Stomach (tissue), 9 donors: ENCODE data around the gene CFI. TPM values are rescaled to one million over a fixed set of nuclear protein-coding genes. Genes with fewer than 3 reads are reported as not detected.
A peak's percentile ranks its signal among the peaks of the same experiment; 100 is the strongest.

Source experiments
- DNase-seq, 2 donors: peaks; one replicate each; pipeline versions ENCODE4 v3.0.0 to v3.0.0-alpha.2; 2013 to 2019
- H3K27ac ChIP-seq, 5 donors: fragments of 200-600 bp in 4 of 5; sonication (generic) in 4 of 5; one replicate each; pipeline ENCODE4 v1.5.1; 2013 to 2019; ENCODE audit warnings: mild to moderate bottlenecking in 1 of 5, moderate library complexity in 1 of 5
- H3K27me3 ChIP-seq, 3 donors: fragments of 200-600 bp; sonication (generic); one replicate each; pipeline ENCODE4 v1.5.1; 2017 to 2019; ENCODE audit warnings: mixed run types in 1 of 3
- H3K36me3 ChIP-seq, 4 donors: fragments of 200-600 bp; sonication (generic); 1 replicate in 3 of 4; 2 replicates in 1 of 4; pipeline ENCODE4 v1.5.1; 2016 to 2019
- H3K4me1 ChIP-seq, 4 donors: fragments of 200-600 bp; sonication (generic); one replicate each; pipeline ENCODE4 v1.5.1; 2016 to 2019
- H3K4me3 ChIP-seq, 4 donors: fragments of 200-600 bp; sonication (generic) in 3 of 4; one replicate each; pipeline ENCODE4 v1.5.1; 2016 to 2019; ENCODE audit warnings: mild to moderate bottlenecking in 1 of 4
- H3K9me3 ChIP-seq, 4 donors: fragments of 200-600 bp; sonication (generic); one replicate each; pipeline ENCODE4 v1.5.1; 2016 to 2019
- EP300 ChIP-seq: sonication (generic); formaldehyde crosslinking; IDR thresholded peaks from one replicate; pipeline ENCODE4 v1.6.1; 2017; ENCODE audit warnings: antibody characterized with exemption
- POLR2A ChIP-seq, 4 donors: fragments of 450-650 bp; IDR thresholded peaks; one replicate each; pipeline ENCODE4 v1.6.1; 2016; ENCODE audit warnings: antibody characterized with exemption in 4 of 4, control low read depth in 2 of 4, mild to moderate bottlenecking in 1 of 4, moderate library complexity in 1 of 4
- POLR2AphosphoS5 ChIP-seq, 3 donors: sonication (generic); formaldehyde crosslinking; IDR thresholded peaks; one replicate each; pipeline ENCODE4 v1.6.1; 2016; ENCODE audit warnings: antibody characterized with exemption in 3 of 3
- WGBS, 5 donors: extraction: QIAGEN DNeasy Blood & Tissue Kit in 3 of 5; methylation state at CpG; one replicate each; pipeline versions ENCODE4 v1.1.5 to v1.1.7; 2013 to 2018; 5-methylcytosine and 5-hydroxymethylcytosine counted together
- intact Hi-C: fragments of 100-400 bp; cut with DNase I; formaldehyde crosslinking; loops from one replicate; pipeline ENCODE4 v1.15.1; 2023; ENCODE audit warnings: low total_unique reads
- polyA plus RNA-seq, 3 donors: library from polyadenylated mRNA; stranded (reverse); fragments of 200-250 nt; gene quantifications; one replicate each; pipeline ENCODE4 v1.2.3, GENCODE V29; 2013
- total RNA-seq, 5 donors: library from RNA; depleted of rRNA; stranded (reverse); fragments of >200 nt; gene quantifications; one replicate each; pipeline versions ENCODE4 v1.1.0 to v1.2.3, GENCODE V29; 2014 to 2016
- TF ChIP-seq, protein P1 (sequence below), 7 experiments: fragments of 450-650 bp in 4 of 7; fragments of 200-600 bp in 3 of 7; sonication (generic) in 3 of 7; IDR thresholded peaks; one replicate each; pipeline ENCODE4 v1.5.1; 2016 to 2019; ENCODE audit warnings: antibody characterized with exemption in 7 of 7, control low read depth in 2 of 7, mild to moderate bottlenecking in 1 of 7
- donor health status: healthy with polysubstance abuse.
- donor health status: Bipolar disorder and iron deficiency.
- donor health status: healthy.

CFI gene
- total and polyA plus RNA-seq, 8 donors, result 0.45 to 20.4 (median 7.7) TPM

- no peak for DNase-seq
- WGBS, 5 donors, result 80 to 97% (median 86%) methylated on average over 1 of the region's 1 CpG
- intact Hi-C loops, result no loop called here
Observed at GRCh38 chr4:109718759-109719158, 83.0 kb downstream of the CFI start.

DNA sequence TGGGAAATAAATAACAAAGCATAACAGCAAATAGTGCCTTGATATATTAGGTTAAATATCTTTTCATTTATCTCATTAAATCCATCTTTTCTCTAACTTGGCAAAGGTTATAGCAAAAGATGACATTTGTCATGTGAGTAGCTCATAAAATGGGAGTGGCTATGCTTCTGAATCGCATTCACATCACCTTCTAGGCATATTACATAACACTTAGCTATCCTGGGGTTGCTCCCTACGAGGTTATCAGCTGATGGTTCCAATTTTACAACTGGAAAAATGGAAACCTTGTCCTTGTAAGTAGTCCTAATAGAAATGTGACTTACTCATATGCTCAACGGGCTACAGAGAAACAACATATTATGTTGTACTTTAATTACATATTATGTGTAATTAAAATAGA is 88.3 kb downstream of the CFI start:
- H3K4me1 ChIP-seq, result no peaks in the 10 kb centered on the region
- no peak overlapping the region for H3K27ac ChIP-seq
- no peaks in the 10 kb centered on the region for H3K27me3 ChIP-seq
- WGBS, 5 donors, result 90 to 96% (median 93%) methylated on average over 3 of the region's 3 CpGs
- intact Hi-C loops, result no loop called here
- TF ChIP-seq, protein P1, sequence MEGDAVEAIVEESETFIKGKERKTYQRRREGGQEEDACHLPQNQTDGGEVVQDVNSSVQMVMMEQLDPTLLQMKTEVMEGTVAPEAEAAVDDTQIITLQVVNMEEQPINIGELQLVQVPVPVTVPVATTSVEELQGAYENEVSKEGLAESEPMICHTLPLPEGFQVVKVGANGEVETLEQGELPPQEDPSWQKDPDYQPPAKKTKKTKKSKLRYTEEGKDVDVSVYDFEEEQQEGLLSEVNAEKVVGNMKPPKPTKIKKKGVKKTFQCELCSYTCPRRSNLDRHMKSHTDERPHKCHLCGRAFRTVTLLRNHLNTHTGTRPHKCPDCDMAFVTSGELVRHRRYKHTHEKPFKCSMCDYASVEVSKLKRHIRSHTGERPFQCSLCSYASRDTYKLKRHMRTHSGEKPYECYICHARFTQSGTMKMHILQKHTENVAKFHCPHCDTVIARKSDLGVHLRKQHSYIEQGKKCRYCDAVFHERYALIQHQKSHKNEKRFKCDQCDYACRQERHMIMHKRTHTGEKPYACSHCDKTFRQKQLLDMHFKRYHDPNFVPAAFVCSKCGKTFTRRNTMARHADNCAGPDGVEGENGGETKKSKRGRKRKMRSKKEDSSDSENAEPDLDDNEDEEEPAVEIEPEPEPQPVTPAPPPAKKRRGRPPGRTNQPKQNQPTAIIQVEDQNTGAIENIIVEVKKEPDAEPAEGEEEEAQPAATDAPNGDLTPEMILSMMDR (IDR thresholded peaks at IDR 0.05), result no peak
- TF ChIP-seq POLR2A (IDR thresholded peaks at IDR 0.05) (no peak), EP300 (no peak), POLR2AphosphoS5 (IDR thresholded peaks at IDR 0.05) (no peak)
- H3K36me3 ChIP-seq, result peaks cover 0 to 62% (median 58%) of the 10 kb centered on the region in 4 donors
- no peak overlapping the region for H3K4me3 ChIP-seq
- H3K9me3 ChIP-seq, result no peaks in the 10 kb centered on the region
- no peak for DNase-seq

More at GRCh38 chr4:109718759-109719158, 83.0 kb downstream of the CFI start:
- H3K9me3 ChIP-seq, result no peaks in the 10 kb centered on the region
- H3K4me1 ChIP-seq, result no peaks in the 10 kb centered on the region
- no peaks in the 10 kb centered on the region for H3K27me3 ChIP-seq
- H3K27ac ChIP-seq, result no peak overlapping the region
- no peak overlapping the region for H3K4me3 ChIP-seq
- H3K36me3 ChIP-seq, result peaks cover 0 to 36% (median 35%) of the 10 kb centered on the region in 4 donors
- TF ChIP-seq POLR2AphosphoS5 (IDR thresholded peaks at IDR 0.05) (no peak), EP300 (no peak)

DNA sequence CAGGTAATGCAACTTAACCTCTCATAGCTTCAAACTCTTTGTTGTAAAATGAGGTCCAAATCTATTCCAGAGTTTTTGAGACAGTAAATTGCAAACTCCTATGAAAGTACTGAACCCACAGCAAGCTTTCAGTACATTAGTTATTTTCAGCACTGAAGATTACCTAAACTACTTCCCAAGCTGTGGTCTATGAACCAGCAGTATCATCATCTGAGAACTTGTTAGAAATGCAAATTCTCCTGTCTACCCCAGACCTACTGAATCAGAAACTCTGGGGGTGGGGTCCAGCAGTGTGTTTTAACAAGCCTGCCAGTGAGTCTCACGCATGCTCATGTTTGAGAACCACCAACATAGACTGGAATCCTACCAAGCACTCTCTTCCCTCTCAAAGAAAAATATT is 92.8 kb downstream of the CFI start:
- intact Hi-C loops, result no loop called here
- no peak overlapping the region for H3K4me3 ChIP-seq
- peaks cover 0 to 38% (median 33%) of the 10 kb centered on the region in 4 donors for H3K36me3 ChIP-seq
- H3K9me3 ChIP-seq, result no peaks in the 10 kb centered on the region
- TF ChIP-seq POLR2A (IDR thresholded peaks at IDR 0.05) (no peak), EP300 (no peak), POLR2AphosphoS5 (IDR thresholded peaks at IDR 0.05) (no peak)
- TF ChIP-seq, protein P1 (IDR thresholded peaks at IDR 0.05), result no peak
- WGBS, 5 donors, result 95 to 100% (median 100%) methylated on average over 1 of the region's 1 CpG
- H3K27me3 ChIP-seq, result no peaks in the 10 kb centered on the region
- H3K4me1 ChIP-seq, result peaks cover 0 to 9% (median 7%) of the 10 kb centered on the region in 4 donors
- no peak overlapping the region for H3K27ac ChIP-seq
- DNase-seq, result no peak

- no peak for TF ChIP-seq POLR2AphosphoS5 (IDR thresholded peaks at IDR 0.05)
- Histone ChIP-seq H3K27me3 (no peaks in the 10 kb centered on the region), H3K4me3 (no peak overlapping the region), H3K4me1 (peaks cover 0 to 13% (median 8%) of the 10 kb centered on the region in 4 donors), H3K36me3 (peaks cover 0 to 33% (median 27%) of the 10 kb centered on the region in 4 donors), H3K27ac (no peak overlapping the region), H3K9me3 (no peaks in the 10 kb centered on the region)
- WGBS, 5 donors, result 68 to 84% (median 76%) methylated on average over 2 of the region's 2 CpGs
- intact Hi-C loops, result no loop called here
- DNase-seq, result no peak
Observed at GRCh38 chr4:109708435-109708834, 93.4 kb downstream of the CFI start.

- TF ChIP-seq POLR2A (IDR thresholded peaks at IDR 0.05) (no peak), POLR2AphosphoS5 (IDR thresholded peaks at IDR 0.05) (no peak), EP300 (no peak)
- TF ChIP-seq, protein P1 (IDR thresholded peaks at IDR 0.05), result no peak
- intact Hi-C loops, result no loop called here
Observed at GRCh38 chr4:109703664-109704361, 98.0 kb downstream of the CFI start.

More at GRCh38 chr4:109703664-109704361, 98.0 kb downstream of the CFI start:
- H3K9me3 ChIP-seq, result no peaks in the 10 kb centered on the region
- H3K27me3 ChIP-seq, result no peaks in the 10 kb centered on the region
- peaks cover 0 to 10% (median 8%) of the 10 kb centered on the region in 4 donors for H3K36me3 ChIP-seq
- H3K4me1 ChIP-seq, result peaks cover 18 to 43% (median 23%) of the 10 kb centered on the region in 4 donors
- H3K27ac ChIP-seq, result peak overlapping the region; percentile 90 to 98 (median 91)
- DNase-seq, result peak in 1 of 2 donors; percentile 57
- 3 to 11% (median 6%) methylated on average over 10 to 11 of the region's 11 CpGs for WGBS, 5 donors
- H3K4me3 ChIP-seq, result peak overlapping the region; percentile 82 to 89 (median 86)
